Measurements from ENCODE around the gene DGCR8. TPM values are rescaled to one million over a fixed set of nuclear protein-coding genes. Genes with fewer than 3 reads are reported as not detected.

Gene DGCR8
- total RNA-seq (2022; extraction: Qiagen RNA extraction; ENCODE audit: low read depth): 21.2 to 21.7 TPM (median 21.4 TPM) in 5 replicates

GRCh38 chr22:20079745-20080444, at the start of gene DGCR8:
Gene DGCR8 (plus strand): TSS chr22:20080241. CDS start chr22:20085964, 5,723 bp downstream.

GRCh38 chr22:20115691-20116375, 35.8 kb downstream of the DGCR8 start, which contains the start of gene RANBP1:
Gene RANBP1 (plus strand): TSS chr22:20116104. CDS start chr22:20116185, 81 bp downstream.

GRCh38 chr22:20116951-20117632, 37.1 kb downstream of the DGCR8 start, which contains the start of gene TRMT2A:
Gene TRMT2A (minus strand): TSS chr22:20117226. CDS start chr22:20116906, 320 bp downstream.

GRCh38 chr22:20131597-20131858, 51.5 kb downstream of the DGCR8 start, which contains the start of gene ZDHHC8:
Gene ZDHHC8 (plus strand): TSS chr22:20131804. CDS start chr22:20131948, 144 bp downstream.

GRCh38 chr22:20150381-20151275, 70.6 kb downstream of the DGCR8 start, which contains the start of gene CCDC188:
Gene CCDC188 (minus strand): TSS chr22:20151055. CDS start chr22:20150986, 69 bp downstream.

Other genes with a start within 250 kb of the DGCR8 start
- gene GNB1L, start 225.4 kb upstream of the DGCR8 start, total RNA-seq (2022; extraction: Qiagen RNA extraction; ENCODE audit: low read depth): 11.7 to 16.8 TPM (median 15.9 TPM) in 5 replicates
- 6.6 to 8.1 TPM (median 7.3 TPM) in 5 replicates for gene RTL10, start 225.4 kb upstream of the DGCR8 start, total RNA-seq (2022; extraction: Qiagen RNA extraction; ENCODE audit: low read depth)
- 130 to 158 TPM (median 152 TPM) in 5 replicates for gene COMT, start 138.5 kb upstream of the DGCR8 start, total RNA-seq (2022; extraction: Qiagen RNA extraction; ENCODE audit: low read depth)
- gene TXNRD2, start 138.4 kb upstream of the DGCR8 start, total RNA-seq (2022; extraction: Qiagen RNA extraction; ENCODE audit: low read depth): 30.6 to 39.8 TPM (median 34.1 TPM) in 5 replicates
- gene ARVCF, start 63.4 kb upstream of the DGCR8 start, total RNA-seq (2022; extraction: Qiagen RNA extraction; ENCODE audit: low read depth): 1.9 to 2.7 TPM (median 2.3 TPM) in 5 replicates
- 12.7 to 29.8 TPM (median 16.7 TPM) in 5 replicates for gene TANGO2, start 59.1 kb upstream of the DGCR8 start, total RNA-seq (2022; extraction: Qiagen RNA extraction; ENCODE audit: low read depth)
- 242 to 297 TPM (median 287 TPM) in 5 replicates for gene RANBP1, start 35.9 kb downstream of the DGCR8 start, total RNA-seq (2022; extraction: Qiagen RNA extraction; ENCODE audit: low read depth)
- gene TRMT2A, start 37.0 kb downstream of the DGCR8 start, total RNA-seq (2022; extraction: Qiagen RNA extraction; ENCODE audit: low read depth): 17.0 to 31.9 TPM (median 26.6 TPM) in 5 replicates
- 22.4 to 33.7 TPM (median 29.6 TPM) in 5 replicates for gene ZDHHC8, start 51.6 kb downstream of the DGCR8 start, total RNA-seq (2022; extraction: Qiagen RNA extraction; ENCODE audit: low read depth)
- not detected in 5 replicates for gene CCDC188, start 70.8 kb downstream of the DGCR8 start, total RNA-seq (2022; extraction: Qiagen RNA extraction; ENCODE audit: low read depth)
- 5.5 to 10.0 TPM (median 8.8 TPM) in 5 replicates for gene RTN4R, start 188.1 kb downstream of the DGCR8 start, total RNA-seq (2022; extraction: Qiagen RNA extraction; ENCODE audit: low read depth)
- 29.5 to 45.3 TPM (median 40.4 TPM) in 5 replicates for gene DGCR6L, start 239.8 kb downstream of the DGCR8 start, total RNA-seq (2022; extraction: Qiagen RNA extraction; ENCODE audit: low read depth)

Measured in A549 treated with DMSO at 1 μM for 4 hours (cell line).